Measurements from ENCODE around the gene FOXO3.

- TF ChIP-seq CTCF (IDR thresholded peaks at IDR 0.05) (no peak), POLR2A (IDR thresholded peaks at IDR 0.05) (no peak)
Measured at GRCh38 chr6:108660251-108660650, 99.5 kb downstream of the FOXO3 start.
